ENCODE data around the gene MTR. TPM values are rescaled to one million over a fixed set of nuclear protein-coding genes. Genes with fewer than 3 reads are reported as not detected.

The MTR gene
- total RNA-seq, 4 donors from 2014 or later = 29.7 to 43.4 (median 34.6) TPM

DNA sequence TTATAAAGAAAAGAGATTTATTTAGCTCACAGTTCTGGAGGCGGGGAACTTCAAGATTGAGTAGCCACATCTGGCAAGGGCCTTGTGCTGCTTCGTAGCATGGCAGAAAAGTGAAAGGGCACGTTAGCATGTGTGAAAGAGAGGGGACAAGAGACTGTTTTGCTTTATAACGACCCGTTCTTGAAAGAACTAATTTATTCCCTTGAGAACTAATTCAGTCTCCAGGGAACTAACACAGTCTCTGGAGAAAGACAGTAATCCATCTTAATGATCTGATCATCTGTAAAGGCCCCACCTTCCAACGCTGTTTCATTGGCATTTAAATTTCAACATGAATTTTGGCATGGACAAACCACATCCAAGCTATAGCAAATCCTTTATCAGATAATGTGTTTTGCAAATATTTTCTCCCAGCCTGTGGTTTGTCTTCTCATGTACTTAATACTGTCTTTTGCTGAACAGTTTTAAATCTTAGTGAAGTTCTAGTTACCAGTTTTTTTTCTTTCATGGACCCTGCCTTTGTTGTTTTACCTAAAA, 26.1 kb downstream of the MTR start:
- intact Hi-C loops (cut with DNase I) = no loop called here
- Histone ChIP-seq H3K36me3 (peaks cover 16 to 75% (median 58%) of the 10 kb centered on the region in 4 donors), H3K27me3 (no peaks in the 10 kb centered on the region), H3K4me3 (no peak overlapping the region), H3K27ac (replicated peaks in 1 of 4) (no peak overlapping the region), H3K4me1 (peaks cover 0 to 6% (median 0%) of the 10 kb centered on the region in 4 donors), H3K9me3 (no peaks in the 10 kb centered on the region)
- no peak for TF ChIP-seq EP300 (IDR thresholded peaks at IDR 0.05)
- no peak for TF ChIP-seq POLR2AphosphoS5 (IDR thresholded peaks at IDR 0.05)
- TF ChIP-seq POLR2A (IDR thresholded peaks at IDR 0.05; ENCODE audit: low read depth) = no peak
- TF ChIP-seq, protein P1, sequence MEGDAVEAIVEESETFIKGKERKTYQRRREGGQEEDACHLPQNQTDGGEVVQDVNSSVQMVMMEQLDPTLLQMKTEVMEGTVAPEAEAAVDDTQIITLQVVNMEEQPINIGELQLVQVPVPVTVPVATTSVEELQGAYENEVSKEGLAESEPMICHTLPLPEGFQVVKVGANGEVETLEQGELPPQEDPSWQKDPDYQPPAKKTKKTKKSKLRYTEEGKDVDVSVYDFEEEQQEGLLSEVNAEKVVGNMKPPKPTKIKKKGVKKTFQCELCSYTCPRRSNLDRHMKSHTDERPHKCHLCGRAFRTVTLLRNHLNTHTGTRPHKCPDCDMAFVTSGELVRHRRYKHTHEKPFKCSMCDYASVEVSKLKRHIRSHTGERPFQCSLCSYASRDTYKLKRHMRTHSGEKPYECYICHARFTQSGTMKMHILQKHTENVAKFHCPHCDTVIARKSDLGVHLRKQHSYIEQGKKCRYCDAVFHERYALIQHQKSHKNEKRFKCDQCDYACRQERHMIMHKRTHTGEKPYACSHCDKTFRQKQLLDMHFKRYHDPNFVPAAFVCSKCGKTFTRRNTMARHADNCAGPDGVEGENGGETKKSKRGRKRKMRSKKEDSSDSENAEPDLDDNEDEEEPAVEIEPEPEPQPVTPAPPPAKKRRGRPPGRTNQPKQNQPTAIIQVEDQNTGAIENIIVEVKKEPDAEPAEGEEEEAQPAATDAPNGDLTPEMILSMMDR (IDR thresholded peaks at IDR 0.05) = no peak
- 66% methylated on average over 6 of the region's 6 CpGs for WGBS
- DNase-seq (ENCODE audit: extremely low spot score) = no peak

DNA sequence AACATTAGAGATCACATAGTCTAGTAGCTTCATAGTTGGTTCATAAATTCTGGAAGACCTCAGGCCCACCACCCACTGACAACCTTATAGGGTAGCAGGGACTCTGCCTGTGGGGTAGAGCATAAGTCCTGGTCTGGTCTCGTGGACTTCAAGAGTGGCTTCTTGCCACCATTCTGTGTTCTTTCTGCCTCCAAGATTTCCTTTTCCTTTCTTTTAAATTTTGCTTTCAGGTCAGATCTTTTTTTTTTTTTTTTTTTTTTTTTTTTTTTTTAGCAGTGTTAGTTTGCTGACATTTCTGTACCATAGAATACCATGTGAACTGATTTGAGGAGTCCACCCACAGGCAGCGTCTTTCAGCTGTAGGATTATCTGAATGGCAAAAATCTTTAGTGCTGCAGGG, 28.5 kb downstream of the MTR start:
- 96% methylated on average over 2 of the region's 2 CpGs for WGBS
- intact Hi-C loops (cut with DNase I) = no loop called here
- Histone ChIP-seq H3K4me1 (peaks cover 0 to 6% (median 0%) of the 10 kb centered on the region in 4 donors), H3K4me3 (no peak overlapping the region), H3K27ac (replicated peaks in 1 of 4) (no peak overlapping the region), H3K36me3 (peaks cover 30 to 74% (median 53%) of the 10 kb centered on the region in 4 donors), H3K9me3 (no peaks in the 10 kb centered on the region), H3K27me3 (no peaks in the 10 kb centered on the region)
- DNase-seq (ENCODE audit: extremely low spot score) = no peak
- TF ChIP-seq EP300 (IDR thresholded peaks at IDR 0.05) = no peak
- no peak for TF ChIP-seq POLR2A (IDR thresholded peaks at IDR 0.05; ENCODE audit: low read depth)
- TF ChIP-seq, protein P1 (IDR thresholded peaks at IDR 0.05) = no peak
- no peak for TF ChIP-seq POLR2AphosphoS5 (IDR thresholded peaks at IDR 0.05)

DNA sequence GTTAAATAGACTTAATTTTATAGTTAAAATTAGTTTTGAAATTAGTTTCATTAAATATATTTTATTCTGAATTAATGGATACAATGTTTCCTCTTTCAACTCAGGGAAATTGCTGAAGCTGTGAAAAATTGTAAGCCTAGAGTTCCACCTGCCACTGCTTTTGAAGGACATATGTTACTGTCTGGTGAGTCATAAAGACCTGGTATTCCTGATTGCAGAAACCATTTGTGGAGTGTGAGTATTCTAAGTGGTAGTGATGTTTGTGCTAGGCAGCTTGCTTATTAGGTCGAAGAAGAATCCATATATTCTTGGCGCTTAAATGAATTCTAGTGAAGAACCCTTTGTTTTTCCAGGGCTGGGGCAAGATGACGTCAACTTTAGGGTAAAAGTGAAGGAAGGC, 34.0 kb downstream of the MTR start:
- H3K27ac ChIP-seq (replicated peaks in 1 of 4) = no peak overlapping the region
- peaks cover 47 to 96% (median 73%) of the 10 kb centered on the region in 4 donors for H3K36me3 ChIP-seq
- H3K4me3 ChIP-seq = no peak overlapping the region
- WGBS = 94% methylated on average over 3 of the region's 3 CpGs
- no peaks in the 10 kb centered on the region for H3K9me3 ChIP-seq
- H3K4me1 ChIP-seq = no peaks in the 10 kb centered on the region
- no peak for DNase-seq (ENCODE audit: extremely low spot score)
- TF ChIP-seq, protein P1 (IDR thresholded peaks at IDR 0.05) = no peak
- TF ChIP-seq POLR2AphosphoS5 (IDR thresholded peaks at IDR 0.05) (no peak), POLR2A (IDR thresholded peaks at IDR 0.05; ENCODE audit: low read depth) (no peak), EP300 (IDR thresholded peaks at IDR 0.05) (no peak)
- intact Hi-C loops (cut with DNase I) = no loop called here
- H3K27me3 ChIP-seq = no peaks in the 10 kb centered on the region

DNA sequence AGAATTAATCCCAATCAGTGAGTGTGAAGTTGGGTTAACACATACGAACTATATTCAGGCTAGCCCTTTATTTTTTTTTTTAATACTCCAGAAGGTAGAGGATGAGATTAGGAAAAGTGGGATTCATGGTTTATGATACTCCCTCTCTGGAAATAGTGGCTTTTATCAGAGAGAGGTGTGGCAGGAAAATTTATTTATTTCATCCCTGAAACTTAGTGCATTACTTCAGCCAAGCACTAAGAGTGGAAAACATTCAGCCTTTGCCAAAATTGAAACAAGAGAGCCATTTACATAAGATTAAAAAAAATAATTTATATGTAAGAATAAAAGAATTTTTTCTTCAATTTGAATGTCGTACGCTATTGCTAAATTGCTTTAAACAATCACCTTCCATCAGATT, 35.0 kb downstream of the MTR start:
- H3K4me1 ChIP-seq = no peaks in the 10 kb centered on the region
- no peak overlapping the region for H3K4me3 ChIP-seq
- no peaks in the 10 kb centered on the region for H3K27me3 ChIP-seq
- H3K36me3 ChIP-seq = peaks cover 40 to 99% (median 75%) of the 10 kb centered on the region in 4 donors
- 58% methylated on average over 3 of the region's 3 CpGs for WGBS
- intact Hi-C loops (cut with DNase I) = no loop called here
- H3K9me3 ChIP-seq = no peaks in the 10 kb centered on the region
- TF ChIP-seq POLR2AphosphoS5 (IDR thresholded peaks at IDR 0.05) (no peak), POLR2A (IDR thresholded peaks at IDR 0.05; ENCODE audit: low read depth) (no peak), EP300 (IDR thresholded peaks at IDR 0.05) (no peak)
- TF ChIP-seq, protein P1 (IDR thresholded peaks at IDR 0.05) = no peak
- no peak overlapping the region for H3K27ac ChIP-seq (replicated peaks in 1 of 4)
- DNase-seq (ENCODE audit: extremely low spot score) = no peak

DNA sequence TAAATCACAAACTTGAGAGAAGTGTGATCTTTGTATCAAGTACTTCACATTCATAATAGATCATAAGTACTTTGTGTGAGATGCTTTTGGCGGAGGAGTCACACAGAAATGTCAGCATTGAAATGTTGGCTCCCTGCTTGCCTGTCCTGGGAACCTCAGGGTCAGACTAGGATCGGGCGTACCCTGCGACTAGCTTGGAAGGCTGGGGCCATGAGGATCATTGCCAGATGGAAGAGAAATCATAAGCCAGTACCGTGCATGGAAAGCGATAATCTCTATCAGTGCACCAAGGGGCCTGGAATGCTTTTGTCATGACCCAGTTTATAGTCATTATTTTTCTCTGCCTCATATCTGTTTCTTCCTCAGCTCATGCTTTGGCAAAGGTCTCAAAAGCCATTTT, 35.5 kb downstream of the MTR start:
- DNase-seq (ENCODE audit: extremely low spot score) = no peak
- no peaks in the 10 kb centered on the region for H3K27me3 ChIP-seq
- no peak overlapping the region for H3K27ac ChIP-seq (replicated peaks in 1 of 4)
- peaks cover 40 to 99% (median 75%) of the 10 kb centered on the region in 4 donors for H3K36me3 ChIP-seq
- intact Hi-C loops (cut with DNase I) = no loop called here
- TF ChIP-seq POLR2A (IDR thresholded peaks at IDR 0.05; ENCODE audit: low read depth) = no peak
- TF ChIP-seq, protein P1 (IDR thresholded peaks at IDR 0.05) = no peak
- no peak for TF ChIP-seq EP300 (IDR thresholded peaks at IDR 0.05)
- TF ChIP-seq POLR2AphosphoS5 (IDR thresholded peaks at IDR 0.05) = no peak
- H3K4me3 ChIP-seq = no peak overlapping the region
- H3K9me3 ChIP-seq = no peaks in the 10 kb centered on the region
- 53% methylated on average over 6 of the region's 6 CpGs for WGBS
- no peaks in the 10 kb centered on the region for H3K4me1 ChIP-seq
